GM21576 (cell line): ENCODE data around the gene SHISA7.
"Not testable (repeated sequence)": the region's sequence is repeated elsewhere in the genome, so short reads cannot be mapped to it uniquely, and the experiment has no call there.

Experiments used
- ATAC-seq: cut with Tn5 transposase; IDR thresholded peaks from one replicate; pipeline ENCODE4 v1.9.1; 2021; ENCODE audit warnings: mild to moderate bottlenecking, moderate library complexity; ENCODE audit not compliant: unreplicated experiment

Gene SHISA7

GRCh38 chr19:55448175-55448490, 5.0 kb upstream of the SHISA7 start:
- ATAC-seq: not testable (repeated sequence)

DNA sequence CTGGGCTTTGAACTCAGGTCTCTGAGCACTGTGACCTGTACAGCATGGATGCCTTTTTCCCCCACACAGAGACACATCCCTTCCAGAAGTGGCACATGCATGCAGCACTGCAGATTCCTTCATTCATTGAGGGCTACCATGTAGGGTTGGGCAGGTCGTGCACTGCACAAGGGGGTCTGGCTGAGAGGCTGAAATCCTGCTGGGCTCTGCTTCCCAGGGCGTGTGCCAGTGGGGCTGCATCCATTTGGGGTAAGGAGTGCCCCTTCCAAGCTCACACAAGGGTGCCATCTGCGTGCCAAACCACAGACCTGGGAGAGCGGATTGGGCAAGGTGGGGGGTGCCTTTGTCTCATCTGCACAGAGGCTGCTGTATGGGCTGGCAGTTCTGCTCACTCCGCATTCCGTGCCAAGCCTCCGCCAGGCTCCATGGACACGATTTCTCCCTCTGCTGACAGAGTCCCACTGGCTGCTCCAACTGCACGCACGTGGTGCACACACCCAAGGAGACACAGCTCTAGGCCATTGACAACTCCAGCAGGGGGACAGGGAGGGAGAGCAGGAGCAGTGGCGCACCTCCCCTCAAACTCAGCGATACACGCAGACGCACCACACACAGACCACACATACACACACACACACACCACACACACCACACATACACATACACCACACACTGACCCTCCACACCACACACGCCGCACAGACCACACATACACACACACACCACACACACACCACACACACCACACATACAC, 4.5 kb upstream of the SHISA7 start:
- ATAC-seq: no peak

DNA sequence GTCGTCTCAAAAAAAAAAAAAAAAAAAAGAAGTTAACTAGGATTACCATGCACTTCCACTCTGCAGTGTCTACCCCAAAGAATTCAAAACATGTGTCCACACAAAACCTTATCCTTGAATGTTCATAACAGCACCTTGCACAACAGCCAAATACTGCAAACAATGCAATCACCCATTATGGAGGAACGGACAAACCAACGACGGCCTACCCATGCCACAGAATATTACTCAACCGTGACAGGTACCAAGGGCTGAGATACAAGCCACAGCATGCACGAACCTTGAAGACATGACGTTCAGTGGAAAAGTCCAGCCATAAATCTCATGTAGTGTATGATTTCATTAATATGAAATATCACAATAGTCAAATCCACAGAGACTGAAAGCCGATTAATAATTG, 3.0 kb upstream of the SHISA7 start:
- no peak for ATAC-seq

DNA sequence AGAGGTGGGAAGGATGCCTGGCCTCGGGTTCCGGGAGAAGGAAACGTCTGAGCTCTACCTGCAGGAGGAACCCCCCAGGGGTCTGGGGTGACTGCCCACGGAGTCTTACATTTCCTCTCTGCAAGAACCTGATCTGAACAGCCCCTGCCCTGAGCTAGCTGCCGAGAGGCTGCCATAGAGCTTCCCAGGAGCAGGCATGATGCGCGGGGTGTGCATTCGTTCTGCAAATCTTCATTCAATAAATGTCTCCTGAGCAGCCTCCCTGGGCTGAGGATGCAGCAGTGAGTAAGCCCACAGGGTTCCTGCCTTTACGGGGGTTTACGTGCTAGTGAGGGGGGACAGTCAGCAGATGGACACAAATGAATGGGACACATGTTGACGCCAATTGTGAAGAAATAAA, 1.5 kb upstream of the SHISA7 start:
- no peak for ATAC-seq

GRCh38 chr19:55443824-55444480, 852 bp upstream of the SHISA7 start:
- ATAC-seq: no peak

DNA sequence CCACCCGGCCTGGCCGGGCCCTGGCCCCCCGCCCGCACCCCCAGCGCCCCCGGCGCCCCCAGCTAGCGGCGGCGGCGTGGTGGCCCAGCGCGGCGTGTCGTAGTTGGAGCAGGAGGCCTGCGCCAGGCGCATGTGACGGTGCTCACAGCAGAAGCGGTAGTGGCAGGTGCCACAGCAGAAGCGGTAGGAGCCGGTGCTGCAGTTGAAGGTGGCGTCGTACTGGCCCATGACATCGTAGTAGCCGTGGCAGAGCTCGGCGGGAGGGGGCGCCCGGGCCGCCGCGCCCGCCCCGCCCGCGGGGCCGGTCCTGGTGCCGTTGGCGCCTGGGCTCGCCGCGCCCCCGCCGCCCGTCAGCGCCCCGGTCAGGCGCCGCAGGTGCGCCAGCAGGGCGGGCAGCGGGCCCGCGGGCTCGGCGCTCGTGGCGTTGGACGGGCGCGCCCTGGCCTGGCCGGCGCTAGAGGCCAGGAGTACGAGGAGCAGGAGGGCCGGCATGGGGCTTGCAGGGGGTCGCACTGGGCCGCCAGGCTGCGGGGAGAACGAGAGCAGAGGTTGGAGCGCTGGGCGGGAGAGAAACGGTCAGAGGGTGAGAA, 633 bp downstream of the SHISA7 start:
- no peak for ATAC-seq

GRCh38 chr19:55441692-55442321, 1.3 kb downstream of the SHISA7 start:
- ATAC-seq: no peak

DNA sequence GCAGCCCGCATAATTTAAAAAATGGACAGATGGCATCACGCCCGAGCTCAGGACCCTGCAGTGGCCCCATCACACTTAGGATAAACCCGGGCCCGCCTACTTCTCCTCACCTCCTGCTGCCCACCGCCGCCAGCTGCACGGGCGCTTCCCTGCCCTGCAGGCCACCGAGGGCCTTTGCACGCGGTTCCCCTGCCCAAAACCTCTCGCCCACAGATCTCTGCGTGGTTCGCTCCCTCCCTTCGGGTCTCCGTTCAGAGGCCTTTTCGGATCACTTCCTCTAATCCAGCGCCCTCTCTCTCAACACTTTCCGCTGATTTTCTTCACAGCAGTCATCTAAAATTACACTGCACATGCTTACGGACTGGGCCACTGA, 1.8 kb downstream of the SHISA7 start:
- no peak for ATAC-seq

DNA sequence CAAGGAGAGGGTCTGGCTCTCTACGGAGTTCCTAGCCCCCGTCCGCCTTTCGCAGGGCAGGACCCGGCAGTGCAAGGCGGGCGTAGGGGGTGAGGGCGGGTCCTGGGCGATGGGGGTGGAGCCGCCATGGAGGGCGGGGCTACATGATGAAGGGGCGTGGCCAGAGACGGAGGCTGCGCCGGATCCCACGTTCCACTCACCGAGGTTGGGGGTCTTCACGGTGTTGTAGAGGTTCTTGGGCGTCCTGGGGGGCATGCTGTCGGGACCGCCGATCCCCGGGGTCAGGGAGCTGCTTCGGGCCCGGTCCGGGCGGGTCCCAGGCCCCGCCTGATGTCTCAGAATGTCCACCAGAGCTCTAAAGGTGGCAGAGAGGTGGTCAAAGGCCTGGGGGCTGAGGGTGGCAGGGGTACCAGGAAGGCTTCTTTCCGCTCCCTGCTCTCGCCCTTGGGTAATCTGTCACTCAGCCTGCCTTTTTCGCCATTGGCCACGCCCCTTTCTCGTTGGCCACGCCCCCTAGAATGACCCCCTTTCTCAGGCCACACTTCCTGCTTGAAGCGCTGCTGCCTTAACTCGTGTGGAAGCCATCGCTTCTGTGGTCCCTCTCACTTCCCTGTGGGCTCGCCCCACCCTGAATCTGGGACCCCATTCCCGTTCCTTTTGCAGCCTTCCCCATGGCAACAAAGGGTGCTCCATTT, 2.5 kb downstream of the SHISA7 start:
- no peak for ATAC-seq

DNA sequence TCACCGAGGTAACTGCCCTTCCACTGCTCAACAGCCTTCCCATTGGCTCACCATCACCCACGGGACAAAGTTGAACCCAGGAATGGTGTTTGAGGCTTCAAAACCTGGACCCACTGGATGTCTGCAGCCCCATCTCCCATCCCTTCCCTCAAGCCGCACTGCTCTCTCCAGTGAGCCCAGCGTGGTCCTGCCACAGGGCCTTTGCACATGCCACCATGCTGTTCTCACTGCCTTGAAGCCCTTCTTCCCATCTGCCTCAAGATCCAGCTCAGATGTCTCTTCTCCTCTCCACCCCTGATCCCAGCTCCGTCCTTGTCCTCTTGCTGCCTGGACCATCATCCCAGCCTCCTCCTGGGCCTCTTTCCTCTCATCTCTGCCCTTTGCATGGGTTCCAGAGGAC, 4.0 kb downstream of the SHISA7 start:
- no peak for ATAC-seq

DNA sequence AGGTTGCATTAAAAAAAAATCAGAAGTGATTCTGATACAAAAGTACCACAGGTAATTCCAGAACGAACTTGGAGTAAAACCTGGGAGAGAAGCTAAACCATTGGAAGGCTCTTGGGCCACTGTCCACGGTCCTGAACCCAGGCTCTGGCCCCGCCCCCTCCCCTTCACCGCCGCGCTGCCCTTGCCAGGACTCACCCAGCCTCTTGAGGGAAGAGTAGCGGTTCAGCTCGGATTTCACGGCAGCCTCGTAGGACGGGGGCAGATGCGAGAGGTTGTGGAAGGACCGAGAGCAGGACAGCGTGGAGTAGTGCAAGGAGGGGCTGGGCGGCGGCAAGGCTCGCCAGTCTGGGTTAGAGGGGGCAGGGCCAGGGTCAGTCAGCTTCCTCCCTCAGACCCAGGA, 5.7 kb downstream of the SHISA7 start:
- ATAC-seq: no peak

DNA sequence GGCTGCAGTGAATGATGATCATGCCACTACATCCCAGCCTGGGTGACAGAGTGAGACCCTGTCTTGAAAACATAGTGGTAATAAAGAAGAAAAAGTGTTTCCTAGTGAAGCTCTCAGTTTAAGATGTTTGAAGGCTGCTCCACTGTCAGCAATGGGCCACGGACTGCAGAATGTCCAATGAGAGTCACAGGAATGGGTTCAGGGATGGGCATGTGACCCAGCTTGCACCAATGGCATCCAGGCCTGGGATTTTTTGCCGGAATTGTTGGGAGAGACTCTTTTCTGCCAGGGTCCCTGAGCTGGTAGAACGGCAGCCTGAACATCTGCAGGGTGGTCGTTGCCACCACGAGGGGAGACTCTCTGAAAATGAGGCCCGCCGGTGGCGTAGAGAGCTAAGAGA, 6.3 kb downstream of the SHISA7 start:
- no peak for ATAC-seq

GRCh38 chr19:55435020-55435419, 8.1 kb downstream of the SHISA7 start:
- no peak for ATAC-seq

GRCh38 chr19:55434356-55434919, 8.7 kb downstream of the SHISA7 start:
- ATAC-seq: no peak

GRCh38 chr19:55433292-55433691, 9.8 kb downstream of the SHISA7 start:
- no peak for ATAC-seq

- ATAC-seq: no peak
Observed at GRCh38 chr19:55432241-55432959, 10.7 kb downstream of the SHISA7 start.

DNA sequence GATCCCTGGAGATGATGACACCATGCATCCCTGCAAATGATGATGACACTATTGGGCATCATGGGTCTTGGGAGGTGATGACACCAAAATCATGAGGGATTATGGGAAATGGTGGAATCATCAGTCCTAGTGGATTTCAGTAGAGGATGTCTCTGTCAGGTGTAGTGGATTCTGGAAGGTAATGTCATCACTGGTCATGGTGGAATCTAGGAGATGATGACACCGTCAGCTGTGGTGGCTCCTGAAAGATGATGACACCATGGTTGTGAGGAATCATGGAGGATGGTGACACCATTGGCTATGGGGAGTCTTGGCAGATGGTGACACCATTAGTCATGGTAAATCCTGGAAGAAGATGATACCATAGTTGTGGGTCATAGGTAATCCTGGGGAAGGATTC, 11.9 kb downstream of the SHISA7 start:
- no peak for ATAC-seq

DNA sequence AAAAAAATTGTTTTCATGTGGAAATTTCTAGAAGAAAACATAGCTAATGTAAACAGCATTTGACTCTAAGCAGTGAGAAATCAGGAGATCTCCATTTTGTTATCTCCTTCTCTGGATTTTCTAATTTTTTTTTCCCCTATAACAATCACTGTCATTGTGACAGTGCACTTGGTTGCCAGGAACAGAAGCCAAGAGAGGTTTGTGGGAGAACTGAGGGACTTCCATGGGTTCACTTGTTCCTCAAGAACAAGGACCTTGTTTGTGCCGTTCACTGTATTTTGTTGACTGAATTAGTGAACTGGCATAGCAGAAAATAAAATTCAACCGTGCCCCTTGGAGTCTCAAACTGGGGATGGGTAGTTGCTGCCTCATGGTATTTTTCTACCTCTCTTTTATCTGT, 17.1 kb downstream of the SHISA7 start:
- ATAC-seq: no peak

DNA sequence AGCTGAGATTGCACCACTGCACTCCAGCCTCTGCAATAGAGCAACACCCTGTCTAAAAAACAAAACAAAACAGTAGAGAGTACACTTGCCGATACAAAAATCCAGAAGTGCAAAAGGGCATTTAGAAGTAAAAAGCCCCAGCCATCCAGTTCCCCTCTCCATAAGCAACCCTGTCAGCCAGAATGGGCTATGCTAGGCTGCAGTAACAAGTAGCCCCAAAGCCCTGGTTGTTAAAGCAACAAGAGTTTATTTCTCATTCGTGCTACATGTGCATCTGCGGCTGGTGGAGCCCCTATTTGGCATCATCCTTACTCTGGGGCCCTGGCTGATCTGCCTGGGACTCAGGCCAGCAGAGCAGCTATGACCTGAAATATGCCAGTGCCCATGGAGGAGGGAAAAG, 18.6 kb downstream of the SHISA7 start:
- ATAC-seq: no peak

DNA sequence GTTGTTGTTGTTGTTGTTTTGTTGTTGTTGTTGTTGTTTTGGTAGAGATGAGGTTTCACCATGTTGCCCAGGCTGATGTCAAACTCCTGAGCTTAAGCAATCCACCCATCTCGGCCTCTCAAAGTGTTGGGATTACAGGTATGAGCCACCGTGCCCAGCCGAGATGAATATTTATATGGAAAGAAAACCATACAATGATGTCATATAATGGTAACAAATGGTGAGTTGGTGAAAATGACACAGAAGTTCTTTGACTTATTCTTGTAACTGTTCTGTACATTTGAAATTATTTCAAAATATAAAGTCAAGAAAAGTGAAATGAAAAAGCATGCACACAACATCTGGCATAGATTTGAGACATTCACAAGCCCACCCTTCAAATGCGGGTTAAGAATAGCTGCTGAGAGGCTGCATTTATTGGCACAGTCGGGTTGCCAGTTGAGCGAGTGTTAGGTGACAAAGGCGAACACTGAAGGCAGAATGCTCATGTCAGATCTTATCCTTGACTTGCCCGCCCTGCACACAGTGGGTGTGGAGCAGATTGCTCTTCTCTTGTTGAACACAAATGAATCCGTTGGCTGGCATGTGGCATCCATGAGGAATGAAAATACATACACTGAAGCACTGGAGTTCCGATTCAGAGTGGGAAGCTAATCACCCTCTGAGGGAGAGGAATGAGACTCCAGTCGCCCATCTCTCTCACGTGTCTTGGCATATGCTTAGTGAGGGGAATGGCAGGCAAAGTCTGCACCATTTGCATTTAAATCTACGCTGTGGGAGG, 19.7 kb downstream of the SHISA7 start:
- ATAC-seq: no peak
